GM19025 (cell line): ENCODE measurements around the gene SEL1L.

Experiments used
- ATAC-seq: cut with Tn5 transposase; IDR thresholded peaks from one replicate; pipeline ENCODE4 v1.9.1; 2021; ENCODE audit warnings: mild to moderate bottlenecking, low read depth, moderate library complexity; ENCODE audit not compliant: unreplicated experiment

Gene SEL1L

DNA sequence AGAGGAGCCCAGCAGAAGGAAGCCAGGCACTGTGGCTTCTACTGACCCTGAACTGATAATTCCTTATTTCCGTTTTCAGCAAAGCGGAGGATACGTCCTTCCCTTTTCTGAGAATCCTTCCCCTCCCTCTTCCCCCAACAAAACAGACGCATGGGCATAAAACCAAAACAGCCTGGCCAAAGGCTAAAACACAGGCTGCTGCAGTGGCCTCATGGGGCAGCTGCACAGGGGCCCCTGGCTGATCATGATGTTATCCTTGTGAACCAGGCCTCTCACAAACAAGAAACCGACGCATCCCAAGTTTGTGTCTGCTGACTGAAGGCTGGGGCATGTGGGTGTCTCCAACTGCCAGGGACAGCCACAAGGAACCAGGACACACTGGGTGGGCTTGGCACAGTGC, 110.1 kb downstream of the SEL1L start:
- no peak for ATAC-seq
